GM20431 (cell line): Measurements from ENCODE around the gene NDUFAF7.
"Not testable (repeated sequence)": the region's sequence is repeated elsewhere in the genome, so short reads cannot be mapped to it uniquely, and the experiment has no call there.

ENCODE experiments used
- in situ Hi-C: fragments of 300-500 bp; cut with MseI, MboI; formaldehyde crosslinking; loops from one replicate; pipeline ENCODE4 v1.15.0; 2020; ENCODE audit warnings: low sequenced_read_pairs; ENCODE audit not compliant: unreplicated experiment

Gene NDUFAF7

DNA sequence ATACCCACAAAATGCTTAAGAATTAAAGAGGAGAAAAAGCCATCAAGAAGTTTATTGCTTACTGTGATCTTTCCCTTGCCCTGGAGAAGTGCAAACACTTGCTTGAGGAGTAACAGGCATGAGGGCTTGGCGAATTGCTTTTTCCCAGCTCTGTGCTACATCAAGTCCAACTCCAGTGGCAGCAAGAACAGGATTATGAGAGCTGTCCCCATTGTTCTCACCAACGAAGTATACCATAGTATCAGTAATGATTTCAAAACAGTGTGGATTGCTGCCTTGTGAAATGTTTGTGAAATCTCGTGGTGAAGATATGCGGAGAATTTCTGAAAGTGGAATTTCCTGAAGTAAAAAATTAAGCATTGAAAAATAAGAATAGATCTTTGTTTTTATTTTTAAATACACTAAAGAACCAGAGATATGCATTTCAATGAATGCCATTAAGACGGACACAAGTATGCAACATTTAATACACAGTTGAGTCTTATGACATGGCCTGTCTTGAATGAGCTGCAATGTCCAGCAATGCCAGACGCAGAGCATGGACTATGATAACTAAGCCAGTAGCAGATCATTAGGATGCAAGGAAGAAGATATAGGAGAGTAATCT, 43.0 kb downstream of the NDUFAF7 start:
- in situ Hi-C loops = no loop called here

DNA sequence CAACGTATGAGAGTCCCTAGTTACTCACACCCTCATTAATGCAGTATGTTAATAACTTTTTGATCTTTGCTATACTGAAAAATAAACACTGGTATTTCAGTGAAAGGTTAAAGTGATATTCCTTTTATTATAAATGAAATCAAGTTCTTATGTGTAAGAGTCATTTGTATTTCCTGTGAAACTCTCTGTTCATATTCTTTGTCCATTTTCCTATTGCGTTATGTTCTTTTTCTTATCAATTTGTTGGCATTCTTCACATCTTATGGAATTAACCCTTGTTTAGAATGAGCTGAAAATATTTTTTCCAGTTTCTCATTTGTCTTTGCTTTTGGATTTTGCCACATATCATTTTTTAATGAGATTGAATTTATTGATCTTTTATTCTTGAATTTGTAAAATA, 44.8 kb downstream of the NDUFAF7 start:
- in situ Hi-C loops = no loop called here

DNA sequence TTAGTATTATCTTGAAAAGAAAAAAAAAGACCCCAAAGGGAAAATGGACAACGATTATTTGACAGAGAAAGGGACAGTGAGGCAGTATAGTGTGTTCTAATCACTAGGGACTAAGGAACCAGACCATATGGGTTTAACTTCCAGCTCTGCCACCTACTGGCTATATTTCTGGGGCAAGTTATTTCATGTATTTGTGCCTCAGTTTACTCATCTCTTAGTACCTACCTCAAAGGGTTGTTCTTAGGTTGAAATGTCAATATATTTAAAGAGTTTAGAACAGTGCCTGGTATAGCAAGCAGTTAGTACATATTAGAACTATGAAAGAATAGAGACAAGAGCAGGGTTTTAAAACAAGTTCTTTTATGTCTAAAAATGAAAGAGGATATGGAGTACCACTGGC, 50.5 kb downstream of the NDUFAF7 start:
- in situ Hi-C loops = no loop called here

DNA sequence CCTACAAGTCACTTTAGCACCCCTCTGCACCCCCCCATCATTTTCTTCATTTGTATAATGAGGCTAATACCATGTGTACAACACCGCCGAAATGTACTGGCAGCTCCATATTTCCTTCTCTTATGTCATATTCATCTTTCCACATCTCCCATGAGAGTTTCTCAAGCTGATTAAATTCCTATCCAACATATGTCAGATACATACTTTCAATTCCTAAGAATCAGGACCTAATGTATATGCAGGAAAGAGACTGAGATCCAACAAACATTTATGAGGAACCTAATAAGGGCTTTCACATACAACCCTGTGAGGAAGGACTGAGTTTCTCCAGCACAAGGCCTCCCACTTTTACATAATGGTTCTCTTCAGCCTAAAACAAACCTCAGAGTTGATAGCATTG, 51.3 kb downstream of the NDUFAF7 start:
- in situ Hi-C loops = no loop called here

DNA sequence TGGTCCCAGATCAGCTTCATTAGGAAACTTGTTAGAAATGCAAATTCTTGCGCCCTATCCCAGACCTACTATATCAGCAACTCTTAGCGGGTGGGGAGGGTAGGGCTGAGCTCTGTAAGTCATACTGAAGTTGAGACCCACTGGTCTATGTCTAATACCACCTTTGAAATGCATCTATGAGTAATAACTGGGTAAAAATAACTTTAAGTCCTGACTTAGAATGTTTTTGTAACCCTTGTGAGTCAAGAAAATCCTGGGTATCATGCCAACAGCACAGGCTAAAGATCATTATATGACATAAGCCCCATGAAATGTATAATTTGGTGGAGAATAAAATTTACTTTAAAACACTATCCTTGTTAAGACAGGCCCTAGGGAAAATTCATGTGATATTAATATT, 51.7 kb downstream of the NDUFAF7 start:
- in situ Hi-C loops = no loop called here

DNA sequence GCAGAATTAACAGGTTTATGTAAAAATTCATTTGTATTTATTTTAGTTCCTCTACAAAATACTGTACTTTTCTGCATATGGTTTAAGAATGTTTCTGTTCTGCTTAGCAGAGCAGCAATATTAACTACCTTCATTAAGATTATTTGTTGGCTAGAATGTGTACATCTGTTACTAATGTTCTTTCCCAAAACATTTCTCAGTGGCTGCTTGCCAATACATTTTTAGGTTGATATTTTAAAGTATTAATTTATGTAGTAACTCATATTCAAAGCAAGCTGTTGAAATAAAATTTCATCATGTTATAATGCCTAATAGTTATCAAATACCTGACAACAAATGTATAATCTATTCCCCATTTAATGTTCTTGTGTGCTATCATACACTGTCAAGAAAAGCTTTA, 52.9 kb downstream of the NDUFAF7 start:
- in situ Hi-C loops = no loop called here

DNA sequence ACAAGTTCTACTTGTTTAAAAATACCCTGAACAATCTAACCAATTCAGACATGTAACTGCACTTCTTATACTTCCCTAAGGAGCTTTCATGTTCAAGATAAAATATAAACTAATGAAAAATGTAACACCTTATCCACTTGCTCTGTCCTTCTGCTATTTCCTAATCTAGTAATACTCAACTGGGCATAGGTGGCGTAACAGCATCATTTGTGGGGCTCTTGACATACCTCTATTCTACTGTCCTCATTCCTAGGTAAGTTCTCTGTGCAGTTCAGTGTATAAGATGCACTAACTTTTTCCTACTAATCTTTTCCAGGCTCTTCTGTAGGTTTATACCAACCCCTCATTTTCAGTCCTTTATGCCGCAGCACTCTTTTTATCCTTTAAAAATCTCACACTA, 56.5 kb downstream of the NDUFAF7 start:
- in situ Hi-C loops = no loop called here

DNA sequence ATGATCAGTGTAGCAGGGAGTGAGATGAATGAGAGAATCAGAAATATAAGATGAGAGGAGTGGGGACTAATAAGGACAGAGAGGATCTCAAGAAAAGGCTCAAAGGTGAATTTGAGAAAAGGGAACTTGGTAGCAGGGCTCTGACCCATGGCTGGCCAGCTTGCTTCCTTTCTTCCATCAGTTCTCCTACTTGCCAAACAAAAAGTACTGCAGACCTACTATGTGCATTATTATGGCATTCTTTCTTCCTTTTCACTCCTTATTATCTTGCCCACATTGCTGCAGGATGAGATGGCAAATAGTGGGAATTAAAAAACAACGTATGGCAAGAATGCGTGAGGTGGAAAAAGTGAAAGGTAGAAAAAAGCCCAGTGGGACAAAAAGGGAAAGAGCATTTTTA, 60.2 kb downstream of the NDUFAF7 start:
- in situ Hi-C loops = no loop called here

DNA sequence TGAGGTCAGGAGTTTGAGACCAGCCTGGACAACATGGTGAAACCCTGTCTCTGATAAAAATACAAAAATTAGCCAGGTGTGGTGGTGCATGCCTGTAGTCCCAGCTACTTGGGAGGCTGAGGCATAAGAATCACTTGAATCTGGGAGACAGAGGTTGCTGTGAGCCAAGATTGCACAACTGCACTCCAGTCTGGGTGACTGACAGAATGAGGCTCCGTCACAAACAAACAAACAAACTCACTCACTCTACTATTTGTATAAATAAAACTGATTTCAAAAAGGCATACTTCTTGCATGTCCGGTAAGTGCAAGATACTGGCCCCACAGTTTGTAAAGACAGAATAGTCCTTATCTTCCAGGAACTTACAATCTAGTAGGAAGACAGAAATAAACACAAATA, 63.4 kb downstream of the NDUFAF7 start:
- in situ Hi-C loops = not testable (repeated sequence)

DNA sequence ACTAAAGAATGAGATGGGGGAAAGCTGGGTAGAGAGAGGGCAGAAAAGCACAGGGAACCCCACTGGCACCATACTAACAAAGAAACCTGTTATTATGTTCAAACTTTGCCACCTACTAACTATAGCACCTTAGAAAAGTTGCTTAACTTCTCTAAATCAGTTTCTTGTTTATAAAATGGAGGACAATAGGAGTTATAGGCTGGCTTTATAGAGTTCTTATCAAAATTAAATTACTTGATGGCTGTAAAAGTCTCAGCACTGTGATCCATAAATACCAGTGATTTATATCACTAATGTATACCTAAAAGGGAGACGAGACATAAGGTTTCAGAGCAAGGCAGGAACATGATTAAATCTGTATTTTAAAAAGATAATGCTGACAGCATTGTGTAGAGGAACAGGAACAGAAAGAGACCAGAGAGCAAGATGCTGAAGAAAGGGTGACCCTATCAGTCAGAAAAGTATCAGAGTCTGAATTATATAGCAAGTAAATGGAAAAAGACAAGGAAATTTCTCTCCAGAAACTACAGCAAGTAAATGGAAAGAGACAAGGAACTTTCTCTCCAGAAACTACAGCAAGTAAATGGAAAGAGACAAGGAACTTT, 64.1 kb downstream of the NDUFAF7 start:
- in situ Hi-C loops = no loop called here

DNA sequence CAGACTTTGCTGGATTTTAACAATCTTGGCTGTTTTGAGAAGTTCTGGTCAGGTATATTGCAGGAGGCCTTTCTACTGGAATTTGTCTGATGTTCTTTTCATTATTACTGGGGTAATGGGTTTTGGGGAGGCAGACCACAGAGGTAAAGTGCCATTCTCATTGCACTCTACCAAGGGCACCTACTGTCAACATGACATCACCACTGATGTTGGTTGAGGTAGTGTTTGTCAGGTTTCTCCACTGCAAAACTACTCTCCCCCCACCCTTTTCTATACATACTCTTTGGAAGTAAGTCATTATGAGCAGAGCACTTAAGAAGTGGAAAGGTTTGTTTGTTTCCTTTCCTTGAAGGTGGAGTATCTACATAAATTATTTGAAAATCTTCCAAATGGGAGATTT, 66.2 kb downstream of the NDUFAF7 start:
- in situ Hi-C loops = no loop called here
